ENCODE data around the gene ZNF408. TPM values are rescaled to one million over a fixed set of nuclear protein-coding genes. Genes with fewer than 3 reads are reported as not detected.
A peak's percentile ranks its signal among the peaks of the same experiment; 100 is the strongest.
"Not testable (repeated sequence)": the region's sequence is repeated elsewhere in the genome, so short reads cannot be mapped to it uniquely, and the experiment has no call there.

The ZNF408 gene
- total RNA-seq, 2 experiments from 2014 or later = 15.8 to 16.1 TPM

- POLR2A ChIA-PET = interaction anchor here (2.1 kb wide), 1 partner anchor 32 kb away, joined by 4 read pairs; the partner anchor contains the start of genes ARHGAP1 and ZNF408
- H3K4me1 Mint-ChIP-seq (ENCODE audit: low read depth) = peaks cover 40% of the 10 kb centered on the region
- no peak for ATAC-seq
- CTCF ChIA-PET = interaction anchor here (0.9 to 3.0 kb wide), 2 partner anchors 12 to 32 kb away, joined by 3 to 22 read pairs; partner anchors contain the start of genes ARHGAP1 and ZNF408
- DNase-seq = no peak
- peaks cover 62% of the 10 kb centered on the region for H3K36me3 Mint-ChIP-seq (ENCODE audit: low read depth)
- no peaks in the 10 kb centered on the region for H3K9me3 Mint-ChIP-seq (ENCODE audit: insufficient read depth)
- H3K27me3 Mint-ChIP-seq (ENCODE audit: low read depth) = no peaks in the 10 kb centered on the region
- H3K4me3 Mint-ChIP-seq = no peak overlapping the region
- peak overlapping the region; percentile 14 for H3K27ac Mint-ChIP-seq
These were observed 32.2 kb upstream of the ZNF408 start for GRCh38 chr11:46668480-46669085.

DNA sequence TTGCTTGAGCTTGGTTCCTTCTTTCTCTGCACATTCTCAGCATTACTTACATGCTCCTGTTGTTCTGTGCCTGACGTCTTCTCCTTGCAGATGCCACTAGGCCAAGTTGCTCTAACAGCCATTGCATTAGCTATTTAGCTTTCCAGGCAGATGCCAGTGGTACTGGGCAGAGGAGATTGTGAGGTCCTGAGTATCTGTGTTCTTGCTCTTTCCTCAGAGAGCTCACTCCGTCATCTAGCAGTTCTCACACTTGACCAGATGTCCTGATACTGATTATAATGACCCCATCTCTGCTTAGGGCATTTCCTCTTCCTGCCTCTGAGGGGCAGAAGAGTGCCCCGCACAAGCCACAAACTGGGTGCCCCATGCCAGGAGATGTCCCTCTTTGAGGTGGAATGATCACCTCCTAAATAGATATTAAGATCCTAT lies 31.1 kb upstream of the ZNF408 start:
- no peak overlapping the region for H3K4me3 Mint-ChIP-seq
- H3K9me3 Mint-ChIP-seq (ENCODE audit: insufficient read depth) = no peaks in the 10 kb centered on the region
- peaks cover 50% of the 10 kb centered on the region for H3K4me1 Mint-ChIP-seq (ENCODE audit: low read depth)
- ChIA-PET CTCF (interaction anchor here (0.8 to 3.0 kb wide), 6 partner anchors 13 to 31 kb away, joined by 3 to 22 read pairs (median 4); partner anchors contain the start of genes ARHGAP1 and ZNF408), POLR2A (interaction anchor here (2.1 kb wide), 1 partner anchor 31 kb away, joined by 4 read pairs; the partner anchor contains the start of genes ARHGAP1 and ZNF408)
- H3K36me3 Mint-ChIP-seq (ENCODE audit: low read depth) = peaks cover 61% of the 10 kb centered on the region
- H3K27ac Mint-ChIP-seq = peak overlapping the region; percentile 77
- ATAC-seq = no peak
- H3K27me3 Mint-ChIP-seq (ENCODE audit: low read depth) = no peaks in the 10 kb centered on the region
- no peak for DNase-seq

DNA sequence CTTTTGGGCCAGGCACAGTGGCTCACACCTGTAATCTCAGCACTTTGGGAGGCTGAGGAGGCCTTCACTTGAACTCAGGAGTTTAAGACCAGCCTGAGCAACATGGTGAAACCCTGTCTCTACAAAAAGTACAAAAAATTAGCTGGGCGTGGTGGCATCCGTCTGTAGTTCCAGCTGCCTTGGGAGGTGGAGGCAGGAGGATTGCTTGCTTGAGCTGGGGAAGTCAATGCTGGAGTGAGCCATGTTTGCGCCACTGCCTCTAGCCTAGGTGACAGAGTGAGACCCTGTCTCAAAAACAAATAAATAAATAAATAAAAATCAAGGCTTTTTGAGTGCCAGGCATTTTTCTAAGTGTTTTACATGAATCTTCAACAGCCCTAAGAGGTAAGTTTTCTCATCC lies 30.3 kb upstream of the ZNF408 start:
- POLR2A ChIA-PET = interaction anchor here (0.9 to 2.4 kb wide), 7 partner anchors 25 to 77 kb away, joined by 3 to 17 read pairs (median 4); partner anchors contain the start of genes AMBRA1, ARHGAP1 and ZNF408
- DNase-seq; H3K27me3 Mint-ChIP-seq (ENCODE audit: low read depth); H3K9me3 Mint-ChIP-seq (ENCODE audit: insufficient read depth): not testable (repeated sequence)
- CTCF ChIA-PET = interaction anchor here (0.6 to 3.0 kb wide), 14 partner anchors 16 to 588 kb away, joined by 3 to 22 read pairs (median 4); partner anchors contain the start of genes ARHGAP1, ATG13, HARBI1 and ZNF408
- Mint-ChIP-seq H3K4me1 (ENCODE audit: low read depth) (peaks cover 58% of the 10 kb centered on the region), H3K27ac (peak overlapping the region; percentile 92), H3K36me3 (ENCODE audit: low read depth) (peaks cover 62% of the 10 kb centered on the region), H3K4me3 (peak overlapping the region; percentile 61)
- peak; percentile 6 for ATAC-seq

GRCh38 chr11:46671958-46672315 lies 28.9 kb upstream of the ZNF408 start:
- ChIA-PET CTCF (interaction anchor here (1.6 to 1.9 kb wide), 4 partner anchors 33 to 112 kb away, joined by 4 to 16 read pairs (median 6); partner anchors contain the start of genes ATG13 and HARBI1), POLR2A (interaction anchor here (1.4 to 2.4 kb wide), 2 partner anchors 13 to 29 kb away, joined by 3 to 17 read pairs; partner anchors contain the start of genes ARHGAP1 and ZNF408)
- Mint-ChIP-seq H3K36me3 (ENCODE audit: low read depth) (peaks cover 59% of the 10 kb centered on the region), H3K4me1 (ENCODE audit: low read depth) (peaks cover 68% of the 10 kb centered on the region), H3K9me3 (ENCODE audit: insufficient read depth) (no peaks in the 10 kb centered on the region), H3K27ac (peak overlapping the region; percentile 92), H3K27me3 (ENCODE audit: low read depth) (no peaks in the 10 kb centered on the region), H3K4me3 (peak overlapping the region; percentile 20)
- DNase-seq = no peak
- no peak for ATAC-seq

GRCh38 chr11:46672381-46672839 lies 28.4 kb upstream of the ZNF408 start:
- no peaks in the 10 kb centered on the region for H3K9me3 Mint-ChIP-seq (ENCODE audit: insufficient read depth)
- H3K4me1 Mint-ChIP-seq (ENCODE audit: low read depth) = peaks cover 73% of the 10 kb centered on the region
- DNase-seq (no peak), ATAC-seq (no peak)
- H3K36me3 Mint-ChIP-seq (ENCODE audit: low read depth) = peaks cover 62% of the 10 kb centered on the region
- ChIA-PET CTCF (interaction anchor here (1.7 kb wide), 1 partner anchor 112 kb away, joined by 7 read pairs; no protein-coding TSS in a partner anchor), POLR2A (interaction anchor here (1.4 to 2.4 kb wide), 2 partner anchors 14 to 28 kb away, joined by 3 to 17 read pairs; partner anchors contain the start of genes ARHGAP1 and ZNF408)
- H3K4me3 Mint-ChIP-seq = no peak overlapping the region
- H3K27me3 Mint-ChIP-seq (ENCODE audit: low read depth) = no peaks in the 10 kb centered on the region
- peak overlapping the region; percentile 92 for H3K27ac Mint-ChIP-seq

GRCh38 chr11:46673713-46674462 lies 26.9 kb upstream of the ZNF408 start:
- DNase-seq = no peak
- no peak for ATAC-seq
- CTCF ChIA-PET = interaction anchor here (2.1 to 2.5 kb wide), 2 partner anchors 27 to 56 kb away, joined by 8 to 10 read pairs; partner anchors contain the start of genes ARHGAP1, ATG13 and ZNF408
- Mint-ChIP-seq H3K27ac (peak overlapping the region; percentile 92), H3K4me1 (ENCODE audit: low read depth) (peaks cover 73% of the 10 kb centered on the region), H3K36me3 (ENCODE audit: low read depth) (peaks cover 60% of the 10 kb centered on the region), H3K9me3 (ENCODE audit: insufficient read depth) (no peaks in the 10 kb centered on the region), H3K27me3 (ENCODE audit: low read depth) (no peaks in the 10 kb centered on the region), H3K4me3 (no peak overlapping the region)
- POLR2A ChIA-PET = interaction anchor here (0.7 to 1.7 kb wide), 4 partner anchors 20 to 1092 kb away, joined by 3 to 8 read pairs (median 4); partner anchors contain the start of genes ARHGAP1 and ZNF408

GRCh38 chr11:46674463-46675287 lies 26.2 kb upstream of the ZNF408 start:
- Mint-ChIP-seq H3K4me3 (no peak overlapping the region), H3K4me1 (ENCODE audit: low read depth) (peaks cover 68% of the 10 kb centered on the region), H3K27me3 (ENCODE audit: low read depth) (no peaks in the 10 kb centered on the region), H3K27ac (peak overlapping the region; percentile 92), H3K36me3 (ENCODE audit: low read depth) (peaks cover 56% of the 10 kb centered on the region), H3K9me3 (ENCODE audit: insufficient read depth) (no peaks in the 10 kb centered on the region)
- ChIA-PET POLR2A (interaction anchor here (0.7 to 1.7 kb wide), 4 partner anchors 19 to 1092 kb away, joined by 3 to 8 read pairs (median 4); partner anchors contain the start of genes ARHGAP1 and ZNF408), CTCF (interaction anchor here (0.6 to 2.5 kb wide), 4 partner anchors 16 to 137 kb away, joined by 3 to 10 read pairs (median 6); partner anchors contain the start of genes ARHGAP1, ATG13 and ZNF408)
- DNase-seq = peak; percentile 44
- ATAC-seq = peak; percentile 28

DNA sequence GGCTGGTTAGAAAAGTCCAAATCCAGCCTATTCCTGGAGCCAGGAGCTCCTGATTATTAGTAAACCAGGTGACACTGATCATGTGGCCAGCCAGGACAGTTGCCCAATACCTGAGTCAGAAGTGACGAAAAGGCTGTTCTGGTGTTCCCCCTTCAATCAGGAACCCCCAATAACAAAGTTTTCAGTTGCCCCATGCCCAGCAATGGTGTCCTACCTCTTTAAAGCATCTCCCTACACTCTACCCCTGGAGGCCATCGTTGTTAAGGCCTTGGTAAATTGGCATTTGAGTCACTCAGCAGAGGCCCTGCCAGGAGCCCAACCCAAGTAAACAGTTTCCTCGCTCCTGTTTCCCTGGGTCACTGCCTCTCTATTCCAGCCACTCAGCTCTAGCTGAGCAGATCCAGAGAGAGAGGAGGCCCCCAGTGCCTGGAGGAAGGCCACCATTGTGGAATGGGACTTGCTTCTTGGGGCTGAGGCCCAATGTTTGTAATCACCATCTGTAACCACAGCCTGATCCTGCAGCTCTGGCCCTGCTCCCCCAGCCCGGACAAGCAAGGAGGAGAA lies 25.5 kb upstream of the ZNF408 start:
- ChIA-PET CTCF (interaction anchor here (0.6 to 2.5 kb wide), 4 partner anchors 17 to 138 kb away, joined by 3 to 10 read pairs (median 6); partner anchors contain the start of genes ARHGAP1, ATG13 and ZNF408), POLR2A (interaction anchor here (0.5 to 1.7 kb wide), 3 partner anchors 25 to 1091 kb away, joined by 3 to 8 read pairs (median 4); partner anchors contain the start of genes ARHGAP1 and ZNF408)
- peak overlapping the region; percentile 92 for H3K27ac Mint-ChIP-seq
- peaks cover 55% of the 10 kb centered on the region for H3K36me3 Mint-ChIP-seq (ENCODE audit: low read depth)
- H3K9me3 Mint-ChIP-seq (ENCODE audit: insufficient read depth) = no peaks in the 10 kb centered on the region
- DNase-seq = no peak
- H3K4me3 Mint-ChIP-seq = no peak overlapping the region
- no peak for ATAC-seq
- no peaks in the 10 kb centered on the region for H3K27me3 Mint-ChIP-seq (ENCODE audit: low read depth)
- peaks cover 62% of the 10 kb centered on the region for H3K4me1 Mint-ChIP-seq (ENCODE audit: low read depth)

GRCh38 chr11:46675949-46676348 lies 24.9 kb upstream of the ZNF408 start:
- H3K4me3 Mint-ChIP-seq = no peak overlapping the region
- POLR2A ChIA-PET = interaction anchor here (0.5 kb wide), 1 partner anchor 169 kb away, joined by 4 read pairs; no protein-coding TSS in a partner anchor

GRCh38 chr11:46676436-46677158 lies 24.2 kb upstream of the ZNF408 start:
- ChIA-PET POLR2A (no interaction called here), CTCF (no interaction called here)
- DNase-seq = no peak
- Mint-ChIP-seq H3K9me3 (ENCODE audit: insufficient read depth) (no peaks in the 10 kb centered on the region), H3K4me3 (no peak overlapping the region), H3K36me3 (ENCODE audit: low read depth) (peaks cover 53% of the 10 kb centered on the region), H3K4me1 (ENCODE audit: low read depth) (peaks cover 51% of the 10 kb centered on the region), H3K27me3 (ENCODE audit: low read depth) (no peaks in the 10 kb centered on the region), H3K27ac (peak overlapping the region; percentile 24)
- no peak for ATAC-seq

More at GRCh38 chr11:46675949-46676348, 24.9 kb upstream of the ZNF408 start:
- Mint-ChIP-seq H3K9me3 (ENCODE audit: insufficient read depth) (no peaks in the 10 kb centered on the region), H3K27ac (peak overlapping the region; percentile 92), H3K27me3 (ENCODE audit: low read depth) (no peaks in the 10 kb centered on the region), H3K4me1 (ENCODE audit: low read depth) (peaks cover 57% of the 10 kb centered on the region), H3K36me3 (ENCODE audit: low read depth) (peaks cover 57% of the 10 kb centered on the region)
- DNase-seq (no peak), ATAC-seq (no peak)
- CTCF ChIA-PET = no interaction called here
